Skeletal muscle tissue (tissue), 4 donors: ENCODE results near the gene CLTCL1. TPM values are rescaled to one million over a fixed set of nuclear protein-coding genes. Genes with fewer than 3 reads are reported as not detected.

Experiments
- H3K27ac ChIP-seq: one replicate; pipeline ENCODE4 v1.7.0; 2013; ENCODE audit warnings: mild to moderate bottlenecking, low read depth, low read length, inconsistent platforms
- H3K27me3 ChIP-seq, 3 donors: one replicate each; pipeline ENCODE4 v1.7.0; 2013; ENCODE audit warnings: low read length in 3 of 3; ENCODE audit not compliant: control insufficient read depth in 3 of 3, insufficient read depth in 3 of 3
- H3K36me3 ChIP-seq, 3 donors: one replicate each; pipeline ENCODE4 v1.7.0; 2013; ENCODE audit warnings: low read length in 3 of 3; ENCODE audit not compliant: control insufficient read depth in 3 of 3, insufficient read depth in 3 of 3
- H3K4me1 ChIP-seq, 3 donors: one replicate each; pipeline ENCODE4 v1.7.0; 2013; ENCODE audit warnings: low read length in 3 of 3, mild to moderate bottlenecking in 3 of 3; ENCODE audit not compliant: control insufficient read depth in 3 of 3, insufficient read depth in 3 of 3
- H3K4me3 ChIP-seq, 3 donors: one replicate each; pipeline ENCODE4 v1.7.0; 2013; ENCODE audit warnings: low read length in 3 of 3
- H3K9ac ChIP-seq, 3 donors: one replicate each; pipeline ENCODE4 v1.7.0; 2013; ENCODE audit warnings: low read length in 3 of 3, mild to moderate bottlenecking in 3 of 3, moderate library complexity in 2 of 3, low read depth in 1 of 3
- H3K9me3 ChIP-seq, 3 donors: one replicate each; pipeline ENCODE4 v1.7.0; 2013; ENCODE audit warnings: low read length in 3 of 3; ENCODE audit not compliant: control insufficient read depth in 3 of 3
- total RNA-seq: library from RNA; depleted of rRNA; stranded (reverse); fragments of >200 nt; gene quantifications from one replicate; pipeline ENCODE4 v1.2.3, GENCODE V29; 2014
- donor health status: Osteomylitis.

CLTCL1 gene
- total RNA-seq, 1 donor from 2014 or later: 33.4 TPM

DNA sequence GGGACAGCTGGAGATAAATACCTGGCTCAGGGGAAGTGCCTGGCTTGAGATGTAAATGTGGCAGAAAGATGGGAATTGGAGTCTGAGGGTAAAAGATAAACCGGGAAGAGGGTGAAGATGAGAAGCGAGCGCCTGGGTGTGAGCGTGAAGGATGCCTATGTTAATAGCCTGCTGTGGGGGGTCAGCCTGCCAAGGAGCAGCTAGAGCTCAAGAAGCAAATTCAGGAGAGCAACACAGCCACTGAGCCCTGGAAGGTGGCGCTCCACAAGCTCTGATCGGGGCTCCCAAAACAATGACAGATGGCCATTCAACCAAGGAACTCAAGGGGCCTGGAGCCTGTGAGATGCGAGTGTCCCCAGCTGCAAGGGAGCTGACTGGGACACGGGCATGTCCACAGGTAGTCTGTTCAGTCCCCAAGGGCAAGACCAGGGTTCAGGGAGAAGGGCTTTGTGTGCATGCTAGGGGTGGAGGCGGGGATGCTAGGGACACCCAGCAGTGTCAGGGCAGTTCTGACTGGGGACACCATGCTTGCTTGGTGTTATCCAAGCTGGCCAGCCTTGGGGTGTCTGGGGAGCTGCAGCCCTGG is 144.2 kb downstream of the CLTCL1 start:
- Histone ChIP-seq H3K27ac (no peak overlapping the region), H3K4me1 (peaks cover 10 to 17% (median 10%) of the 10 kb centered on the region in 3 donors), H3K27me3 (peaks cover 42 to 45% (median 43%) of the 10 kb centered on the region in 3 donors), H3K36me3 (peaks cover 2 to 4% (median 3%) of the 10 kb centered on the region in 3 donors), H3K9me3 (peaks cover 0 to 4% (median 4%) of the 10 kb centered on the region in 3 donors), H3K9ac (no peak overlapping the region), H3K4me3 (no peak overlapping the region)

GRCh38 chr22:19146215-19146968 is 145.1 kb downstream of the CLTCL1 start:
- Histone ChIP-seq H3K27ac (no peak overlapping the region), H3K36me3 (peaks cover 7 to 12% (median 9%) of the 10 kb centered on the region in 3 donors), H3K9me3 (peaks cover 0 to under 1% (median under 1%) of the 10 kb centered on the region in 3 donors), H3K4me1 (peaks cover 10 to 17% (median 10%) of the 10 kb centered on the region in 3 donors), H3K9ac (no peak overlapping the region), H3K27me3 (peaks cover 34 to 36% (median 34%) of the 10 kb centered on the region in 3 donors), H3K4me3 (no peak overlapping the region)

GRCh38 chr22:19143967-19144400 is 147.5 kb downstream of the CLTCL1 start:
- Histone ChIP-seq H3K27me3 (peaks cover 16 to 19% (median 18%) of the 10 kb centered on the region in 3 donors), H3K4me1 (peaks cover 7 to 17% (median 10%) of the 10 kb centered on the region in 3 donors), H3K4me3 (peak overlapping the region; percentile 87 to 99 (median 95)), H3K36me3 (peaks cover 29 to 35% (median 33%) of the 10 kb centered on the region in 3 donors), H3K9ac (peak overlapping the region; percentile 92 to 95 (median 92)), H3K27ac (peak overlapping the region; percentile 74), H3K9me3 (no peaks in the 10 kb centered on the region)

DNA sequence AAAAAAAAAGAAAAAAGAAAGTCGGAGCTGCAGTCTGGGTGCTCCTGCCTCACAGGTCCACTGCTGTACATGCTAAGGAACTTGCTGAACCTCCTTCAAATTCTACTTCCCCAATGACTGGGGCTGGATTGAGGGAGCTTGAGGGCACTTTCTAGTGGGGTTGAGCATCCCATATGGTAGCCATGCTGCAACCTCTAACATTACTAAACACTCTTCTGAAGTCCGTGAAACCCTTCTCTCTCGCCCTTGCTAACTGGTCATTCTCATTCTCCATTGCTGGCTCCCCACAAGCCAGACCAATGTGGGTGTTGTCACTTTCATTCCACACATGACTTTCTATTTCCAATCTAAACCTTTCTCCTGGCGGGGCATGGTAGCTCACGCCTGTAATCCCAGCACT is 148.3 kb downstream of the CLTCL1 start:
- H3K36me3 ChIP-seq: peaks cover 37 to 43% (median 39%) of the 10 kb centered on the region in 3 donors
- no peaks in the 10 kb centered on the region for H3K9me3 ChIP-seq
- H3K27ac ChIP-seq: no peak overlapping the region
- H3K4me3 ChIP-seq: peak overlapping the region in 1 of 3 donors; percentile 31
- H3K4me1 ChIP-seq: peaks cover 7 to 14% (median 8%) of the 10 kb centered on the region in 3 donors
- H3K9ac ChIP-seq: no peak overlapping the region
- H3K27me3 ChIP-seq: peaks cover 9 to 11% (median 10%) of the 10 kb centered on the region in 3 donors

DNA sequence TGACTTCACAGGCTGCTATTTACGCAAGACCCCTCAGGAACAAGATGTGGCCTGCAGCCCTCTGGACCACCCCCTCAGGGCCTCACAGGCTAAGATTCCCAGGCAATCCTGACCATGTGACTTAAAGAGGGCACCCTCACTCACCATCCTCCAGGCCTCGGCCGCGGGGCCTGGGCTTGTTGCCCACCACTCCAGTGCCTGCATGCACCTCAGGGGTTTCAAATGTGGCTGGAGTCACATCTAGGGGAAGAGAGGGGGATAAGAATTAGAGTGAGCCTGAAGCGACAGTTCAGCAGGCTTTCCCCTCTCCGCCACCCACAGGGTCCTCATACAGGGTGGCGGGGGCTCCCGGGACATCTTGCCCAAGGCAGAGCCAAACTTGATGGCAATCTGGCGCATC is 149.1 kb downstream of the CLTCL1 start:
- H3K9ac ChIP-seq: no peak overlapping the region
- no peaks in the 10 kb centered on the region for H3K9me3 ChIP-seq
- peaks cover under 1 to 3% (median 2%) of the 10 kb centered on the region in 3 donors for H3K27me3 ChIP-seq
- no peak overlapping the region for H3K27ac ChIP-seq
- H3K36me3 ChIP-seq: peaks cover 45 to 51% (median 46%) of the 10 kb centered on the region in 3 donors
- no peak overlapping the region for H3K4me3 ChIP-seq
- H3K4me1 ChIP-seq: peaks cover 7 to 14% (median 8%) of the 10 kb centered on the region in 3 donors

DNA sequence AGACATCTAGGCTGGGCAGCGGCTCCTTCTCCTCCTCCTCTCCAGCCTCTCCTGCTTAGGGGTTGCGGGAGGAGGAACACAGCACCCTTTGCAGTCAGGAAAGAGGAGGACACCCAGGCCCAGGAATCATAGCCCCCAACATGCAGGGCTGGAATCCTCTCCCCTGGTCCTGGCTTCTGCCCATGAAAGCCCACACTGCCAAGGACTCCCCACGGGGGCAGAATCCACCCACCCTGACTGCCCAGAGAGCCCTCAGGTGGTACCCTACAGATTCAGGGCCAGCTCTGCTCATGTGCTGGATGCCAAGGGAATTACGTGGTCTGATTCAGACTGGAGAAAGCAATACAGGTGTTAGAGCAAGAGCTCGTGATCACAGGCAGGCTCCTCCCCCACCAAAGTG is 151.5 kb downstream of the CLTCL1 start:
- H3K36me3 ChIP-seq: peaks cover 66 to 67% (median 67%) of the 10 kb centered on the region in 3 donors
- no peaks in the 10 kb centered on the region for H3K9me3 ChIP-seq
- H3K4me3 ChIP-seq: no peak overlapping the region
- H3K27ac ChIP-seq: no peak overlapping the region
- no peak overlapping the region for H3K9ac ChIP-seq
- peaks cover 7 to 14% (median 8%) of the 10 kb centered on the region in 3 donors for H3K4me1 ChIP-seq
- H3K27me3 ChIP-seq: no peaks in the 10 kb centered on the region

- Histone ChIP-seq H3K4me1 (peaks cover 6 to 9% (median 7%) of the 10 kb centered on the region in 3 donors), H3K27me3 (no peaks in the 10 kb centered on the region), H3K9ac (no peak overlapping the region), H3K9me3 (no peaks in the 10 kb centered on the region), H3K4me3 (no peak overlapping the region), H3K36me3 (peaks cover 75 to 77% (median 77%) of the 10 kb centered on the region in 3 donors), H3K27ac (no peak overlapping the region)
These were observed 152.5 kb downstream of the CLTCL1 start for GRCh38 chr22:19139001-19139356.

GRCh38 chr22:19138217-19139000 is 153.1 kb downstream of the CLTCL1 start:
- H3K27me3 ChIP-seq: no peaks in the 10 kb centered on the region
- peak overlapping the region in 1 of 3 donors; percentile 8 for H3K9ac ChIP-seq
- peaks cover 78 to 83% (median 82%) of the 10 kb centered on the region in 3 donors for H3K36me3 ChIP-seq
- H3K4me3 ChIP-seq: no peak overlapping the region
- H3K27ac ChIP-seq: no peak overlapping the region
- H3K4me1 ChIP-seq: peaks cover 2 to 4% (median 3%) of the 10 kb centered on the region in 3 donors
- H3K9me3 ChIP-seq: no peaks in the 10 kb centered on the region

GRCh38 chr22:19137384-19138216 is 153.9 kb downstream of the CLTCL1 start:
- H3K9ac ChIP-seq: peak overlapping the region in 1 of 3 donors; percentile 40
- H3K36me3 ChIP-seq: peaks cover 86 to 91% (median 88%) of the 10 kb centered on the region in 3 donors
- H3K27me3 ChIP-seq: no peaks in the 10 kb centered on the region

More at GRCh38 chr22:19137384-19138216, 153.9 kb downstream of the CLTCL1 start:
- Histone ChIP-seq H3K4me3 (no peak overlapping the region), H3K4me1 (no peaks in the 10 kb centered on the region), H3K27ac (no peak overlapping the region), H3K9me3 (no peaks in the 10 kb centered on the region)
